H1 (cell line): ENCODE results near the gene ZCCHC17. TPM values are rescaled to one million over a fixed set of nuclear protein-coding genes. Genes with fewer than 3 reads are reported as not detected.

Source experiments
- BCL11A ChIP-seq, 2 experiments: IDR thresholded peaks; one replicate each; pipeline ENCODE4 v1.6.1; 2011; ENCODE audit warnings: low read depth in 2 of 2, low read length in 2 of 2, mild to moderate bottlenecking in 2 of 2
- JUND ChIP-seq: IDR thresholded peaks from 2 replicates; pipeline ENCODE4 v1.6.1; 2011; ENCODE audit warnings: mild to moderate bottlenecking, improper control_type of control experiment, low read length
- NANOG ChIP-seq: IDR thresholded peaks from 2 replicates; pipeline ENCODE4 v1.6.1; 2011; ENCODE audit warnings: low read length, low read depth, mild to moderate bottlenecking, inconsistent platforms; ENCODE audit not compliant: insufficient read depth, poor library complexity, severe bottlenecking
- POLR2A ChIP-seq, 2 experiments: IDR thresholded peaks; 1 replicate in 1 of 2; 2 replicates in 1 of 2; pipeline ENCODE4 v1.6.1; 2011; ENCODE audit warnings: low read depth in 2 of 2, low read length in 2 of 2, mild to moderate bottlenecking in 2 of 2; ENCODE audit errors: control extremely low read depth in 1 of 2
- SIRT6 ChIP-seq: IDR thresholded peaks from one replicate; pipeline ENCODE4 v1.7.1; 2012; ENCODE audit warnings: low read length, inconsistent platforms
- YY1 ChIP-seq: IDR thresholded peaks from 2 replicates; pipeline ENCODE4 v1.6.1; 2011; ENCODE audit warnings: low read depth, mild to moderate bottlenecking, low read length
- polyA plus RNA-seq, 7 experiments: library from polyadenylated mRNA; depleted of rRNA in 3 of 7; stranded (reverse) in 5 of 7; unstranded in 2 of 7; fragments of >200 nt in 5 of 7; fragments of 200-250 nt in 2 of 7; gene quantifications; 1 replicate in 5 of 7; 2 replicates in 1 of 7; 4 replicates in 1 of 7; pipeline versions ENCODE4 v1.2.1 to v1.2.3, GENCODE V29; 2011 to 2013; ENCODE audit warnings: missing spikeins in 2 of 7, mixed read lengths in 2 of 7
- total RNA-seq: library from RNA; stranded (reverse); fragmentation: NEBNext Ultra II Directional; extraction: Animal tissue kit (Norgen Biotek cat#: 25700); gene quantifications from 2 replicates; pipeline ENCODE4 v1.2.1, GENCODE V29; 2021
- TF ChIP-seq, protein P1 (sequence below): fragments of 300-600 bp; sonication (generic); IDR thresholded peaks from 2 replicates; pipeline ENCODE4 v1.7.1; 2012; ENCODE audit warnings: low read length, moderate library complexity, mild to moderate bottlenecking, inconsistent platforms; ENCODE audit not compliant: insufficient replicate concordance

ZCCHC17 gene
- total and polyA plus RNA-seq, 2 of the 8 experiments (the other 6 are each of a cell fraction or from before 2014, with no cell fraction given), result 51.6 to 59.3 TPM

DNA sequence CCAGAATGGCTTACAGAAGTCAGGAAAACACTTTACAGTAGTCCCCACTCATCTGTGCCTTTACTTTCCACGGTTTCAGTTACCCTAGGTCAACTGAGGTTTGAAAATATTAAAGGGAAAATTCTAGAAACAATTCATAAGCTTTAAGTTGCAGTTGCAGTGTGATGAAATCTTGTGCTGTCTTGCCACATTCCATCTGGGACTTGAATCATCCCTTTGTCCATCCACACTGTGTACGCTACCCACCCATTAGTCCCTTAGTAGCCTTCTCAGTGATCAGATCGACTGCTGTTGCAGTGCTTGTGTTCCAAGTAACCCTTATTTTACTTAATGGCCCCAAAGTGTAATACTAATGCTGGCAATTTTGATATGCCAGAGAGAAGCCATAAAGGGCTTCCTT lies 30.5 kb downstream of the ZCCHC17 start (continued):
- TF ChIP-seq POLR2A (IDR thresholded peaks at IDR 0.05; ENCODE audit: control extremely low read depth in 1 of 2, low read depth in 2 of 2, low read length in 2 of 2) (no peak), JUND (no peak), YY1 (no peak), SIRT6 (no peak), NANOG (no peak), BCL11A (IDR thresholded peaks at IDR 0.05; ENCODE audit: low read depth in 2 of 2, low read length in 2 of 2) (no peak)
- TF ChIP-seq, protein P1, sequence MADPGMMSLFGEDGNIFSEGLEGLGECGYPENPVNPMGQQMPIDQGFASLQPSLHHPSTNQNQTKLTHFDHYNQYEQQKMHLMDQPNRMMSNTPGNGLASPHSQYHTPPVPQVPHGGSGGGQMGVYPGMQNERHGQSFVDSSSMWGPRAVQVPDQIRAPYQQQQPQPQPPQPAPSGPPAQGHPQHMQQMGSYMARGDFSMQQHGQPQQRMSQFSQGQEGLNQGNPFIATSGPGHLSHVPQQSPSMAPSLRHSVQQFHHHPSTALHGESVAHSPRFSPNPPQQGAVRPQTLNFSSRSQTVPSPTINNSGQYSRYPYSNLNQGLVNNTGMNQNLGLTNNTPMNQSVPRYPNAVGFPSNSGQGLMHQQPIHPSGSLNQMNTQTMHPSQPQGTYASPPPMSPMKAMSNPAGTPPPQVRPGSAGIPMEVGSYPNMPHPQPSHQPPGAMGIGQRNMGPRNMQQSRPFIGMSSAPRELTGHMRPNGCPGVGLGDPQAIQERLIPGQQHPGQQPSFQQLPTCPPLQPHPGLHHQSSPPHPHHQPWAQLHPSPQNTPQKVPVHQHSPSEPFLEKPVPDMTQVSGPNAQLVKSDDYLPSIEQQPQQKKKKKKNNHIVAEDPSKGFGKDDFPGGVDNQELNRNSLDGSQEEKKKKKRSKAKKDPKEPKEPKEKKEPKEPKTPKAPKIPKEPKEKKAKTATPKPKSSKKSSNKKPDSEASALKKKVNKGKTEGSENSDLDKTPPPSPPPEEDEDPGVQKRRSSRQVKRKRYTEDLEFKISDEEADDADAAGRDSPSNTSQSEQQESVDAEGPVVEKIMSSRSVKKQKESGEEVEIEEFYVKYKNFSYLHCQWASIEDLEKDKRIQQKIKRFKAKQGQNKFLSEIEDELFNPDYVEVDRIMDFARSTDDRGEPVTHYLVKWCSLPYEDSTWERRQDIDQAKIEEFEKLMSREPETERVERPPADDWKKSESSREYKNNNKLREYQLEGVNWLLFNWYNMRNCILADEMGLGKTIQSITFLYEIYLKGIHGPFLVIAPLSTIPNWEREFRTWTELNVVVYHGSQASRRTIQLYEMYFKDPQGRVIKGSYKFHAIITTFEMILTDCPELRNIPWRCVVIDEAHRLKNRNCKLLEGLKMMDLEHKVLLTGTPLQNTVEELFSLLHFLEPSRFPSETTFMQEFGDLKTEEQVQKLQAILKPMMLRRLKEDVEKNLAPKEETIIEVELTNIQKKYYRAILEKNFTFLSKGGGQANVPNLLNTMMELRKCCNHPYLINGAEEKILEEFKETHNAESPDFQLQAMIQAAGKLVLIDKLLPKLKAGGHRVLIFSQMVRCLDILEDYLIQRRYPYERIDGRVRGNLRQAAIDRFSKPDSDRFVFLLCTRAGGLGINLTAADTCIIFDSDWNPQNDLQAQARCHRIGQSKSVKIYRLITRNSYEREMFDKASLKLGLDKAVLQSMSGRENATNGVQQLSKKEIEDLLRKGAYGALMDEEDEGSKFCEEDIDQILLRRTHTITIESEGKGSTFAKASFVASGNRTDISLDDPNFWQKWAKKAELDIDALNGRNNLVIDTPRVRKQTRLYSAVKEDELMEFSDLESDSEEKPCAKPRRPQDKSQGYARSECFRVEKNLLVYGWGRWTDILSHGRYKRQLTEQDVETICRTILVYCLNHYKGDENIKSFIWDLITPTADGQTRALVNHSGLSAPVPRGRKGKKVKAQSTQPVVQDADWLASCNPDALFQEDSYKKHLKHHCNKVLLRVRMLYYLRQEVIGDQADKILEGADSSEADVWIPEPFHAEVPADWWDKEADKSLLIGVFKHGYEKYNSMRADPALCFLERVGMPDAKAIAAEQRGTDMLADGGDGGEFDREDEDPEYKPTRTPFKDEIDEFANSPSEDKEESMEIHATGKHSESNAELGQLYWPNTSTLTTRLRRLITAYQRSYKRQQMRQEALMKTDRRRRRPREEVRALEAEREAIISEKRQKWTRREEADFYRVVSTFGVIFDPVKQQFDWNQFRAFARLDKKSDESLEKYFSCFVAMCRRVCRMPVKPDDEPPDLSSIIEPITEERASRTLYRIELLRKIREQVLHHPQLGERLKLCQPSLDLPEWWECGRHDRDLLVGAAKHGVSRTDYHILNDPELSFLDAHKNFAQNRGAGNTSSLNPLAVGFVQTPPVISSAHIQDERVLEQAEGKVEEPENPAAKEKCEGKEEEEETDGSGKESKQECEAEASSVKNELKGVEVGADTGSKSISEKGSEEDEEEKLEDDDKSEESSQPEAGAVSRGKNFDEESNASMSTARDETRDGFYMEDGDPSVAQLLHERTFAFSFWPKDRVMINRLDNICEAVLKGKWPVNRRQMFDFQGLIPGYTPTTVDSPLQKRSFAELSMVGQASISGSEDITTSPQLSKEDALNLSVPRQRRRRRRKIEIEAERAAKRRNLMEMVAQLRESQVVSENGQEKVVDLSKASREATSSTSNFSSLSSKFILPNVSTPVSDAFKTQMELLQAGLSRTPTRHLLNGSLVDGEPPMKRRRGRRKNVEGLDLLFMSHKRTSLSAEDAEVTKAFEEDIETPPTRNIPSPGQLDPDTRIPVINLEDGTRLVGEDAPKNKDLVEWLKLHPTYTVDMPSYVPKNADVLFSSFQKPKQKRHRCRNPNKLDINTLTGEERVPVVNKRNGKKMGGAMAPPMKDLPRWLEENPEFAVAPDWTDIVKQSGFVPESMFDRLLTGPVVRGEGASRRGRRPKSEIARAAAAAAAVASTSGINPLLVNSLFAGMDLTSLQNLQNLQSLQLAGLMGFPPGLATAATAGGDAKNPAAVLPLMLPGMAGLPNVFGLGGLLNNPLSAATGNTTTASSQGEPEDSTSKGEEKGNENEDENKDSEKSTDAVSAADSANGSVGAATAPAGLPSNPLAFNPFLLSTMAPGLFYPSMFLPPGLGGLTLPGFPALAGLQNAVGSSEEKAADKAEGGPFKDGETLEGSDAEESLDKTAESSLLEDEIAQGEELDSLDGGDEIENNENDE, result no peak
